A549 (cell line): ENCODE results near the gene NEK11.

ENCODE experiments used
- ATOH8 ChIP-seq: fragments of 250-450 bp; sonication (Bioruptor Pico); IDR thresholded peaks from 2 replicates; pipeline ENCODE4 v1.5.0; 2020; ENCODE audit warnings: low read depth, mild to moderate bottlenecking, moderate library complexity
- CTCF ChIP-seq: fragments of >200 bp; sonication (Bioruptor Twin); formaldehyde crosslinking; IDR thresholded peaks from 3 replicates; pipeline ENCODE4 v1.5.1; 2016

GRCh38 chr3:131374741-131375140 lies 348.1 kb downstream of the NEK11 start:
- TF ChIP-seq CTCF (no peak), ATOH8 (no peak)
